B cell (primary cell): Measurements from ENCODE around the gene SCN4A.

Source experiments
- EZH2 ChIP-seq: IDR thresholded peaks from 2 replicates; pipeline ENCODE4 v1.6.1; 2012; ENCODE audit warnings: borderline replicate concordance, low read depth, mild to moderate bottlenecking, moderate library complexity, low read length; ENCODE audit not compliant: insufficient read depth, poor library complexity, severe bottlenecking
- TF ChIP-seq, protein P1 (sequence below): fragments of 200-600 bp; IDR thresholded peaks from one replicate; pipeline ENCODE4 v1.8.0; 2022; ENCODE audit warnings: antibody characterized with exemption, mild to moderate bottlenecking

DNA sequence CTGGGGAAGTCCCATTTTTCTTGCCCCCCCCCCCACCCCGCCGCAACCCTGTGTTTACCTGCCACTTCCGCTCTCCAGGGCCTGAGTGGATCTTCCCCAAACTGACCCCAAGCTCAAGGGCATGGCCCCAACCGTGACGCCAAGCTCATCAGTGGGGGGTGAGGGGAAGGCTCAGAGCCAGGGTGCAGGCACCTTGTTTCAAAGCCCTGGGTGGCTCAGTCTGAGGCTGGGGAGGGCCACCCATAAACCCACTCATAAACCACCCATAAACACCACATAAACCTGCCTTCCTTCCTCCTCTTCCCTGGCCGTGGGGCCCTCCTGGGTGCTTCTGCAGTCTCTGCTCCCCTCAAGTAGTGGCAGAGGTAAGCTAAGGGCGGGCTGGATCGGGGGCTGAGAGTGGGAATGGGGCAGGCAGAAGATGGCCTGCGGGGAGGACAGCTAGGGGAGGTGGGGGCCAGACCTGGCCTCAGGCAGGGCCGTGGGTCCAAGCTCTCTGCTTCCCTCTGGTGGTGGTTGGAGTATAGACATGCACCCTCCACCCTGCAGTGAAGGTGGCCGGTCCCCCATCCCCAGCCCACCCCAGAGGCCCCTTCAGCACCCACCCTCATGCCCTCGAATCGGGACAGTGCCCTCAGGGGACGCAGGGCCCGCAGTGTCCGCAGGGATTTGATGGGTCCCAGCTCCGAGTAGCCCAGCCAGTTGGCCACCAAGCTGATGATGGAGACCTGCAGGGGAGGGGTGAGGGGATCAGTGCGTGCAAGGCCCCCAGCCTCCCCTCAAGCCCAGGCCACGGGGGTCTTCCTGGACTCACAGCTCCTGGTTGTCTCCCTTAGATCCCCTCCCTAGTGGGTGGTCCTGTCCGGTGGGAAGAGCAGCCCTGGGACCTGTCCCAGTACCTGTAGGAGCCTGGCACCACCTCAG is 26.0 kb downstream of the SCN4A start:
- TF ChIP-seq, protein P1, sequence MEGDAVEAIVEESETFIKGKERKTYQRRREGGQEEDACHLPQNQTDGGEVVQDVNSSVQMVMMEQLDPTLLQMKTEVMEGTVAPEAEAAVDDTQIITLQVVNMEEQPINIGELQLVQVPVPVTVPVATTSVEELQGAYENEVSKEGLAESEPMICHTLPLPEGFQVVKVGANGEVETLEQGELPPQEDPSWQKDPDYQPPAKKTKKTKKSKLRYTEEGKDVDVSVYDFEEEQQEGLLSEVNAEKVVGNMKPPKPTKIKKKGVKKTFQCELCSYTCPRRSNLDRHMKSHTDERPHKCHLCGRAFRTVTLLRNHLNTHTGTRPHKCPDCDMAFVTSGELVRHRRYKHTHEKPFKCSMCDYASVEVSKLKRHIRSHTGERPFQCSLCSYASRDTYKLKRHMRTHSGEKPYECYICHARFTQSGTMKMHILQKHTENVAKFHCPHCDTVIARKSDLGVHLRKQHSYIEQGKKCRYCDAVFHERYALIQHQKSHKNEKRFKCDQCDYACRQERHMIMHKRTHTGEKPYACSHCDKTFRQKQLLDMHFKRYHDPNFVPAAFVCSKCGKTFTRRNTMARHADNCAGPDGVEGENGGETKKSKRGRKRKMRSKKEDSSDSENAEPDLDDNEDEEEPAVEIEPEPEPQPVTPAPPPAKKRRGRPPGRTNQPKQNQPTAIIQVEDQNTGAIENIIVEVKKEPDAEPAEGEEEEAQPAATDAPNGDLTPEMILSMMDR = peak; percentile 92
- no peak for TF ChIP-seq EZH2
